ENCODE data around the gene SLC66A3.

SLC66A3 gene

DNA sequence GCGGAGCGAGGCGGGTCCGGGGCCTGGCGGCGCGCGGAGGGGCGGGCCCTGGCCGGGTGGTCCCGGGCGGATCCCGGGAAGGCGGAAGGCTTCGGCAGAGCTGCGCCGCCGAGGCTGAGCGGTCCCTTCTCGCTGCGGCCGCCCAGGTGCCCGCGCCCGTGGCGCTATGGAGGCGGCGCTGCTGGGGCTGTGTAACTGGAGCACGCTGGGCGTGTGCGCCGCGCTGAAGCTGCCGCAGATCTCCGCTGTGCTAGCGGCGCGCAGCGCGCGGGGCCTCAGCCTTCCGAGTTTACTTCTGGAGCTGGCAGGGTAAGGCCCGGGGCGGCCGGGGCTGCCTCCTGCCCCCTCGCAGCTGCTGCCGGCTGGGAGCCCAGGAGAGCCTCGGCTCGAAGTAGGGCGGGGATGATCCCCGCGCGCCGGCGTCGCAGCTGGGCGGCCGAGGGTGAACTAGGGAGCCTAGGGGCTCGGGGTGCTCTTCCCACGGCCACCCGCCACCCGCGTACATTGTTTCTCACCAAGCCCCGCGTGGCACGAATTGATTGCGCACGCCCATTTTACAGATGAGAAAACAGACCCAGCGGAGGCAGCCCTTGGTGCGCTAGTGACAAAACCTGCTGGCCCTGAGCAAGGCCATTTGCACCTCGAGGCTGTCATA, at the start of gene SLC66A3:
TSS of gene SLC66A3 (plus strand) at position 87 of the 655 bp plus-strand sequence. CDS start at position 167, 80 bp downstream.
- peak; percentile 28 for DNase-seq

DNA sequence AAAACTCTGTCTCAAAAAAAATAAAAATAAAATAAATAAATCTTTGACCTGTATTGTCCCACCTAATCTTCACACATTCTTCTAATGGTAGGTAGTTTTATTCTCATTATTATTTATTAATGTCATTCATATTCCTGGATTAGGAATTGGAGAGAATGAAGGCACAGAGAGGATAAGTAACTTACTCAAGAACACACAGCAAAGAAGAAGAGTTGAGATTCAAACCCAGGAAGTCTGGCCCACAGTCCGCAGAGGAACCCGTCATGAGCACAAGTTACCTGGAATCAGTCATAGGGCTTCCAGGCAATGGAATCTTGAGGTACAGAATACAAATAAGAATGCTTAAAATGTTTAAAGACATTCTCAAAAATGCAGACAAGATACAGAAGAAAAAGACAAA, 46.3 kb upstream of the SLC66A3 start:
- DNase-seq: no peak

DNA sequence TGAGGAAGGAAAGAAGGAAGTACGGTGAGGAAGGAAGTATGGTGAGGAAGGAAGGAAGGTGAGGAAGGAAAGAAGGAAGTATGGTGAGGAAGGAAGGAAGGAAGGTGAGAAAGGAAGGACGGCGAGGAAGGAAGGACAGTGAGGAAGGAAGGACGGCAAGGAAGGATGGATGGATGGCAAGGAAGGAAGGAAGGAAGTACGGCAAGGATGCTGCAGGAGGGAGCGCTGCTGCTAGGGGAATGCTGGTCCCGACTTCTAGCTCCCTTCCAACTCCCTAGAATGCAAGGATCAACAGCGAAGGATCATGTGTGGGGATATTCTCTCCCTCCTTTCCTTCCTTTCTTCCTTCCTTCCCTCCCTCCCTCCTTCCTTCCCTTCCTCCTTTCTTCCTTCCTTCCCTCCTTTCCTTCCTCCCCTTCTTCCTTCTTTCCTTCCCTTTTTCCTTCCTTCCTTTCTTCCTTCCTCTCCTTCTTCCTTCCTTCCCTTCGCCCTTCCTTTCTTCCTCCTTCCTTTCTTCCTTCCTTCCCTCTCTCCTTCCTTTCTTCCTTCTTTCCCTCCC, 42.3 kb upstream of the SLC66A3 start:
- DNase-seq: no peak

DNA sequence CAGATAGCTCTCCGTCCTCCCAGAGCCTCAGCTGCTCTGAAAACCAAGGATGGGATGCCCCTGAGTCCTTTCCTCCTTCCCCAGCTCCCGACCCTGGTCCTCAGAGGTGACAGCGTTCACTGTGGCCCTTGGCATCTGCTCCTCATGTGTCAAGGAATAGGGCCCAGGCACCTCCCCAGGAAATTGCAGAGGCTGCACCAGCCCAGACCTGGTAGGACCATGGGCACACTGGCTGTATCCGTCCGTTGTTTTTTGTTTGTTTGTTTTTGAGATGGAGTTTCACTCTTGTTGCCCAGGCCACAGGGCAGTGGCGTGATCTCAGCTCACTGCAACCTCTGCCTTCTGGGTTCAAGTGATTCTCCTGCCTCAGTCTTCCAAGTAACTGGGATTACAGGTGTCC, 37.5 kb upstream of the SLC66A3 start:
- no peak for DNase-seq

DNA sequence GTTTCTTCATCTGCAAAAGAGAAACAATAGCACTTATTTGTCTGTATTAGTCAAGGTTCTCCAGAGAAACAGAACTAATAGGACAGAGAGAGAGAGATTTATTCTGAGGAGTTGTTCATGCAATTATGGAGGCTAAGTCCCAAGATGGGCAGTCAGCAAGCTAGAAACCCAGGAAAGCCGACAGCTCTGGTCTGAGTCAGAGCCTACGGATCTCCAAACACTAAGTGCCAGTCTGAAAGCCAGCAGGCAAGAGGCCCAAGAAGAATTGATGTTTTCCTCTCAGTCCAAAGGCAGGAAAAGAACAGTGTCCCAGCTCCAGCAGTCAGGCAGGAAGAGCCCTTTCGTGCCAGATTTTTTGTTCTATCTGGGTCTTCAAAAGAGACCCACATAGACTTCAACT, 36.5 kb upstream of the SLC66A3 start:
- no peak for DNase-seq

DNA sequence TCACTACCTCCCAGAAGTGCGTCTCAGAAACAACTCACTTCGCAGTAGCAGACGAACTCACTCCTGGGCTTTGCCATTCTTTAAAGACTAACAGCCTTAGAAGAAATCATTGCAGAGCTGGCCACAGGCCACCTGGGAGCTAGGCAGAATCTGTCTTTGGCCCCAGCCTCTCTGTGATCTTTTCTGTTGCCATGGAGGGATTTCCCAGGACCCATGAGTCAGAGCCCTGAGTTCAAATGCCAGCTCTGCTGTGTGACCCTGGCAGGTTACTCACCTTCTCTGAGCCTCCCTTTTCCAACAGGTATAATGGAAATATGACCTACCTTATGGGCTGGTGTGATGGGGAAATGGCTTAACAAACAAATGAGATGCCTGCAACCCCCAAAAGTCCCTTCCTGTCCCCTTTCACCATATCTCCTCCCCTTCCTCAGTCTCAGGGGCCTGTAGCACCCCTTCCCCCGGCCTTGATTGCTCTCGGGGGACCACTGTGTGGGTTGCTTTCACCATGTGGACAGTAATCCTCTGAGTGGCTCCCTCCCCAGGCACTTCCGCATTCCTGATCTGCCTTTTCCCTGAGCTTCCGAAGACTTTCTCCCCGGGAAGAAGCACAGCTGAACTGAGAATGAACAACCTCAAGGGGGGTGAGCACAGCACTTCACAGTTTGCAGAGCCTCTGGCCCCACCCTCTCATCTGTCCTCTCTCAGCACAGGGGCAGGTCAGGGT, 34.0 kb upstream of the SLC66A3 start:
- no peak for DNase-seq

DNA sequence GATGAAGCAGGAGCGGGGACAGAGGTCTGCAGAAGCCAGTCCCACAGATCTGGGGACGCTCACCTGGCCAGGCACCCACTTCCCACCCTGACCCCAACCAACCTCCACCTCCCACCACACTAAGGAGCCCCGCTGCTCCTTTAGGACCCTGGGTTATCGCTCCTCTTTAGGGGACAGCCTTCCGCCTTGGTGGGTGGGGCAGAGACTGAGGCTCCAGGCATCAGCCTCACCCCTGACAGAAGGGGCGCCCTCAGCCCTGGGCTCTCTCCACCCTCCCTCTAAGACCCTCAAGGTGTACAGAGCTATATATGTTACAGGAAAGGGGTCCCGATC, 33.5 kb upstream of the SLC66A3 start:
- no peak for DNase-seq

DNA sequence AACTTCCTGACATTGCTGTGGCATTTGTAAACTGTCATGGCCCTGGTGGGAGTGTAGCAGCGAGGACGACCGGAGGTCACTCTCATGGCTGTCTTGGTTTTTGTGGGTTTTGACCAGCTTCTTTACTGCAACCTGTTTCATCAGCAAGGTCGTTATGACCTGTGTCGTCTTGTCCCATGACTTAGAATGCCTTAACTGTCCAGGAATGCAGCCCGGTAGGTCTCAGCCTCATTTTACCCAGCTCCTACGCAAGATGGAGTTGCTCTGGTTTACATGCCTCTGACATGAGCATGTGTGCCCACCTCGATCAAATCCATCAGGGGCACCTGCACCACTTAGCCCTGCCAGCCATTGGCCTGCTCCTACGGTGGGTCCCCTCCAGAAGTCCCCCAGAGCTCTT, 32.9 kb upstream of the SLC66A3 start:
- DNase-seq: no peak

DNA sequence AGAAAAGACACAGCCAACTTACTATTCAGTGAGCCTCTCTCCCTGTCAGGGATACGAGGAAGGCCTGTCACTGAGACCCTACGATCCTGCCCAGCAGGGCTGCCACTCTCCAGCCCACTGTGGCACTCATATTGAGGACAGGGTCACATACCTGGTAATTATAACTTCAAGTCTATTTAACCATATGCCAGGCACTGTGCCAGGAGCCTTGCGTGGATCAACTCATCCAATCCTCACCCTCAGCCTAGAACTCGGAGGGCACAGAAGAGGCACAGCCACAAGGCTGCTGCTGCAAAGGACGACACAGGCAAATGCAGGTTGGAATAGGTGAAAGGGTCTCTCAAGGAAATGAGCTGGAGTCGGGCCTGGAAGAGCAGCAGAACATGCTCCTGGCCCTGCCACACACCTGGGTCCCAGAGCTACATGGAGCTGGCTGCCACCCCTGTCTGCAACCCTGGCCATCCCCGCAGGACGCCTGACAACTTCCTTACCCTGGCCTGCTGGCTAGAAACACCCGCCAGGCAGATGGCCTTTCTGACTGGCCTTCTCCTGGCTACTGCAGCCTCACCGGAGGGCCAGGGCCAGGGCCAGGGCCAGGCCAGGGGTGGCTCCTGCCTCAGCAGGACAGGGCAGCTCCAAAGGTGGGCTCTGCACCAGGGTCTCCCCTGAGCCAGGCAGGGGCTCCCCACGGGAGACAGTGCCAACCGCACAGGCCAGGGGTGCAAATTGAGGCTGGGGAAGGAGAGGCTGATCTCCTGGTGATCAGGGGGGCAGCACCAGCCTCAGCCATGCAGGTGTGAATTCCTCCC, 32.1 kb upstream of the SLC66A3 start:
- DNase-seq: no peak

DNA sequence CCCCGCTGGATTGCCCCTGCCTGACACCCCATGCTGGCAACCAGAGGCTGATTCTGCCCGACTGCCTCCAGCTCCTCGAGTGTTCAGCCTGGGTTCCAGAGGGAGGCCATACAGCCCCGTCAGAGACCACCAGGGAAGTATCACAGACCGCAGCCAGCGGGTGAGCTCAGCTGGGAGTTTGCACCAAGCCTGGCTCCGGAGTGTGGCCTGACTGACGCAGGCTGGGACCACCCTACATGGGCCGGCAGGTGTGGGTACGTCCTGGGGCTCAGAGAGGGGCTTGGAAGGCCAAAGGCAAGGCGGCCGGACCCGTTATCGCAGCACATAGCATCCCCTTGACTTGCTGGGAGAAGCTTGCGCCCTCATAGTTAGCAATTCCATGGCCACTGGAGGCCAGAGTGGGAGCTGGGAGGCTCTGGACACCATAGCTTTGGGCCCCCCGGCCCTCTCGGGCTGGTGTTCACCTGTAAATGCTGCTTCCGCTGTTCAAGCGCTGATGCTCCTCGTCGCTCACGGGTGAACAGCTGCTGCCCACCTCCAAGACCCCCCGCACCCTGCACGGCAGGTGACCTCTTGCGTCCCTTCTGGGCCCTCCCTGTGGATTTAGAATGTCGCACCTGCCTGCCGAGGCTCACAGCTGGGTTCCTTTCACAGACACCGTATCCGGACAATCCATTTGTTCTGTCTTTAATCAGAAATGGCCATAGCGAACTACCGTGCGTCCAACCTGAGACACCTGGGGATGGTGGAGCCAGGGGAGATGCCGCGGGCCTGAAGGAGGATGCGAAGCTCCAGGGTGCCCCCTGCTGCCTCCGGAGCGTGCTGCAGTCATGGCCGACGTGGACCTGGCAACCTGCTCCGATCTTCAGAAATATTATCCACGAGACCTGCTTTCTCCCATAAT, 31.2 kb upstream of the SLC66A3 start:
- DNase-seq: peak; percentile 66

DNA sequence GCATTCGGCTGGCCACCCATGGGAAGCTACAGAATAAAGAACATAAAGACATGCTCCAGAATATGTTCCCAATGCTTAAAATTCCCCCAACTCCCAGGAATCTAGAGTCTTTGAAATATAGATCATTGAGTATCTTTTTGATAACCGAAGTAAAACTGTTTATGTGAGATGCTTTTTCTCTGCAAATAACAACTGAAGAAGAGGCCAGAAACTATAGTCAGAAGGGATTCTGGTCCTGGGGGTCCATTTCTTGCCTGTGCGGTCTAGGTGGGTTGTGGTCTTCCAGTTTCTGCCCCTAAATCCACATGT, 30.6 kb upstream of the SLC66A3 start:
- no peak for DNase-seq

DNA sequence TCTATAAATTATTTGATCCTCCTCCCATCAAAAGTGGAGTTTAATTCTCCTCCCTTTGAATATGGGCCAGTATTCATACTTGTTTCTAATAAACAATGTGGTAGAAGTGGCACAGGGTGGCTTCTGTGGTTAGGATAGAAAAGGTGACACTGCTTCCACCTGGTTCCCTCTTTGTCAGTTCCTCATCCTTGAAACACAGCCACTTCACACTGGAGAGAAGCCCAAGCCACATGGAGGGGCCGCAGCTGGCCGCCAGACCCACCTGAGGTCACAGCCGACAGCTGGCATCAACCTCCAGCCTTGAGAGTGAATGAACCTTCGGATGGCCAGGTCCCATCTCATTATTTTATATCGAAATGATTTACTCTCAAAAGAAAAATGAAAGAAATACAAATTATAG, 27.5 kb upstream of the SLC66A3 start:
- no peak for DNase-seq

DNA sequence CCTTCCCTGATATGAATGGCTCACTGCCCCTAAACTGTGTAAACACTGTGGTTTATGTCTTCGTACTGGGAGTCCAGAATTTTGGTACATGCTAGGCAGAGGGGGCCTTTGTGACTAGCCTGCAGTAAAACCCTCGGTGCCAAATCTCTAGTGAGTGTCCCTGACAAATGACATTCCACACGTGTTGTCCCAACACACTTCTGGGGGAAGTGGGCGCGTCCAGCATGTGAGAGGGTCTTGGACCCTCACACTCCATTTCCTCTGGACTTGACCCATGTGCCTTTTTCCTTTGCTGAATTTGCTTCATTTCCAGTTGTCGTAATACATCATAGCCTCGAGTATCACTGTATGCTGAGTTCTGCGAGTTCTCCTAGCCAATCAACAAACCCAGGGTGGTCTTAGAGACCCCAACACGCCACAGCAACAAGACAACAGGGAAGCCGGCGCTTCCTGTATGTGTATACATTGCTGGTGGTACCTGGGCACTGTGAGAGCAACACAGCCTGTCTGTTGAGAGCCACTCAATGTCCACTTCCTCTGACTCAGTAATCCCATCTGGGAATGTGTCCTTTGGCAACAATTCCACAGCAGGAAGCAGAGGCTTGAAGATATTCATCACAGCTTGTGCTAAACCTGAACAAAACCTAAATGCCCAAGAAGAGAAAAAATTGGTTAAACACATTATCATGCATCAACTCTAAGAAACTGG, 26.9 kb upstream of the SLC66A3 start:
- no peak for DNase-seq

DNA sequence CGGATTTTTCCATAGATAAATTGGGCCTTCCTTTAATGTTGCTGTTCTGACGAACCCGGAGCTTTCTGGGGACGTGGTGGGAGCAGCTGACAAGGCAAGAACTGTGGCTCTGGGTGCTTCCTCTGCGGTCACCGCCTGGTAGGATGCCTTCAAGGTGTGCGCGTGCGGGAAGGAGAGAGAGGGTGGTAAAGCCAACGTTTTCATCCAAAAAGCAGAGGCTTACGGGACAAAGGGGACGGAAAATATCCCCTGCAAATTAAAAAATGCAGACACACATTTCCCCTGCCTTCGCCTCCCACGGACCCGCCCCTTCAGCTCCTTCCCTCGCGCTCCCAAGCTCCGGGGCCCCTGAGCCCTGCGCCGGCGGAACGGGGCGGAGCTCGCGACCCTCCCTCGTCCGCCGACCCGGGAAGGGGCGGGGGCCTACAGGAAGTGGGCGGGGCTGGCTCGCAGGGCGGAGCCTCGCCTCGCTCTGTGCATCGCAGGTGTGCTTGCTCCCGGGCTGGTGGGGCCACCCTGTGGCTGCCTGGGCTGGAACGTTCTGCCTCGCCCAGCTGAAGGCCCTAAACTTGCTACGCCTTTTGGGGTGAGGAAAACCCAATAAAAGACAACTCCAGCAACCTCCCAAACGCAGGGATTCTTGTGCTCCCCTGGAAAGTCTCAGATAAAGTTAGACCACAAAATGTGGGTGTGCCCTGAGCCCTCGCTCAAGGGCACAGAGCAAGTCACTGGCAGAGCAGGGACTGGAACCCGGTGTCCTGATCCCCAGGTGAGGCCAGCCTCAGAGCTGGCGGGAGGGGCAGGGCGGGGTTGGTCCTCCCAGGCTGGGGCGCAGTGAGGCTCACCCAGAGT, 25.4 kb upstream of the SLC66A3 start:
- DNase-seq: peak; percentile 12

DNA sequence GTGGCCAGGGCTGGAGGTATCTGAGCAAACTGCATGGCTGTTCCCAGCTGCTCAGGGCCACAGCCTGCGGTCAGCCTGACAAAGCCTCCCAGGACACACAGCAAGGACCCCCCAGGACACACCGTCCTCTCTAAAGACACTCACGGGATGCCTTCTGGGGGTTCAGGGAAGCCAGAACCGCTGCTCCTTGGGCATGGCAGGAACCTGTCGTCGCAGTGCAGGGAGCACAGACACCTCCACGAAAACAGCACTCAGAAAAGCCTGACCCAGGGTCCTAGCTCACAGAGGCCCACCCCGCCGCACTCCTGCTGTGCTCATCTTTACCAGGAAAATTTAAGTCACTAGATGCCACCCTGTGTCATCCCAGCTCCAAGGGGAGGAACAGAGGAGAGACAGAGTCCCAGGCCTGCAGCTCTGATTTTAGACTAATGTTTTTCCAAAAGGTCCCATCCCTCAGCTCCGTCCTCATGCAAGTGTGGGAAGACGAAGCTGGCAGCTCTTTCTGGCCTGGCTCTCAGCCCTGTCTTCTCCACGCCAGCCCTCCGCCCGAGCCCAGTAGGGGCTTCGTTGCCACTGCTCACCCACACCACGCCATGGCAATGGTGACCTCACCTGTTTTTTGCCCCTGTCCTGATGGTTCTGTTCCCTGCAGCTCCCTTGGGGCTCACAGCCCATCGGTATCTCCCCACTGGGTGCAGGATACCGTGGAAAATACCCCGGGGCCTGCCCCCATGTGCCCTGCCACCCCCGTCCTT, 23.9 kb upstream of the SLC66A3 start:
- no peak for DNase-seq

DNA sequence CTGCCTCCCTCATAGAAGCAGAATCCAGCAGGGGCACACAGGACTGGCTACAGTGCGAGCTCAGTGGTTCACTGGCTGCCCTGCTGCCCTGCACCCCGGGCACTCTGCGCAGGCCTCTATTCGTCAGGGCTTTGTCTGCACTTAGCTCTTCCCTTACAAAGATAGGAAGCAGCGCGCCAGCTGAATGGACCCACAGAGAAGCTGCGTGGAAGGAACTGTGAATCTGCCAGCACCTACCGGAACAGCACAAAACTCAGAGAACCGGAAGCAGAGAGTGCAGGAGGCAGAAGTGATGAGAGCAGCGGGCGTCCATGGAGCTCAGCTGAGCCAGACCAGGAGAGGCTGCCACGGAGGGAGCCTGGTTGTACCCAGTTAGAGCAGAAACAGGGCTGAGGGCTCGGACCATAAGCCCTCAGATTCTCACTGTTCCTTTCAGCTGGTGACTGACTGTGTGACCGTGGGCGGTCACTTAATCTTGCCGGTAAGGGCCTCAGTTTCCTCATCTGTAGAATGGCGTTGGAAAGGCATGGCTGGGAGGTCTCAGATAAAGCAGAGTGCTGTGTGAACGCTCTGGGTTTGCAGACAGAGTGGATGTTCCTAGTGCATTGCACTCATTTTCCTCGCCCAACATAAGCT, 23.1 kb upstream of the SLC66A3 start:
- no peak for DNase-seq

DNA sequence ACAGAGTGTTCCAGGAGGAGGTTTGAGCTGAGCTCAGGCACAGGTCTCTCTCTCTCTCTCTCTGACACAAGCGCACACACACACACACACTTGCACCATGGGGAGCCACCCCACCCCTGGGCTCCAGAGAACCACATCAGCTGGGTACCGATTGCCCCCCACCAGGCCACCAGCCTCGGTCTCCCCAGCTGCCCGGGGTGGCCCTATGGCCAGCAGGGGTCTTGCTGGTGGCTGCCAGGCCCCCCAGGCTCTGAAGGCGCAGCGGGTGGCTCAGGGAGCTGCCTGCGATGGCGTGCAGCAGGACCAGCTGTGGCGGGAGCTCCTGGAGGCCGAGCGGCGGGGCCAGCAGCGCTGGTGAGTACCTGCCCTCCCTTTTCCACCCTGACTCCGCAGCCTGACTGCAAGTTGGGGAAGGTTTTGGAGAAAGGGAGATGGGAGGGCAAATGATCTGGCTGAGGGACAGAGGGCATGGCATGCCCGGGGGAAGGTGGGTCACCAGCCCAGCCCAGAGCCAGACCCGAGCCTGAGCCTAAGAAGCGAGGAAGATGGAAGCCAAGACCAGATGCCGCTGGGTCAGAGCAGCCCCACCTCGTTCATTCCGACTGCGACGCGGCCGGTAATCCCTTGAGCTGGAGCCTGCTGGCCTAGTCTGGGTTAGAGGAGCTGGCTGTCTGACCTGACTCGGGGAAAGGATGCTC, 21.9 kb upstream of the SLC66A3 start:
- no peak for DNase-seq

DNA sequence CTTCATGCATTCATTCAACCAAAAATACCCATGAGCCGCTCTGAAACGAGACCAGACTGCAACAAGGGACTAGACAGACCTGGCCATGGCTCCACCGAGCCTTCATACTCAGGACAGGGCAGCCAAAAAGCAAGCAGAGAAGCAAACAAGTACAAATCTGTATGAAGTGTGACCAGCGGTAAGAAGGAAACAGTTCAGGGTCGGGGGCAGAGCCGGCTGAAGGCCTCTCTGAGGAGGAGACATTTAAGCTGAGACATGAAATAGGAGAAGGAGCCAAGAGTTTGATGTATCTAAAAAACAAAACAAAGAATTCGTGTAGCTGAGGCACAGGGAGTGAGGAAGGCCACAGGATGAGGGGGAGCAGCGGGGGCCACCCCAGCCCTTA, 21.3 kb upstream of the SLC66A3 start:
- no peak for DNase-seq

DNA sequence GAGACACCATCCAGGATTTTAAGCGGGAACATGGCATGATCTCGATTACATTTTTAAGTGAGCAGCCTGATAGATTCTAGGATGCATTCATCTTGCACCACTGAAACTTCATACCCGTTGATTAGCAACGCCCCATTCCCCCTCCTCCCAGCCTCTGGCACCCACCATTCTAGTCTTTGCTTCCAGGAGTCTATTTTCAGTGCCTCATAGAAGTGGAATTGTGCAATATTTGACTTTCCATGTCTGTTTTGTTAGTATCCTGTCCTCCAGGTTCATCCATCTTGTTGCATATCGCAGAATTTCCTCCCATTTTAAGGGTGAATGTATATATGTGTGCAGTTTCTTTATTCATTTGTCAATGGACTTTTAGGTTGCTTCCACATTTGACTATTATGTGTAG, 20.9 kb upstream of the SLC66A3 start:
- no peak for DNase-seq

Measured in suppressor macrophage treated with lipopolysaccharide for 4 hours (primary cell).